Measurements from ENCODE around the gene NR2C1.

DNA sequence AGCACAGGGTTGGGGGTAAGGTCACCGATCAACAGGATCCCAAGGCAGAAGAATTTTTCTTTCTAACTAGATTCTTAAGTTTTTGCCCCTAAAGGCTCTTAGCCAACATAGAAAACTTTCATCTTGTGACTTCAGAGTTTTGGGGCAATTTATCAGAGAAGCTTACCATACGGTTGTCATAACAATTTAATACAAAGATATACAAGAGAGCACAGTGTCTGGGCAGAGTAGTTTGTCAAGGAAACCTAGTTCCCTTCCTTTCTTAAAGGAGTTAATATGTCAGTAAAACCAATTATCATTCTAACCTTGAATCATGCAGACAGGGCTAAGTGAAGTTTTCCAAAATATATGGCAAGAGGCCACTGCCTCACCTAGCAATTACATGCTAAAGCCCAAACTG lies 18.4 kb downstream of the NR2C1 start:
- TF ChIP-seq POLR2A (IDR thresholded peaks at IDR 0.05; ENCODE audit: low read depth, low read length) (no peak), PAX5 (IDR thresholded peaks at IDR 0.05; ENCODE audit: insufficient read depth, low read length, severe bottlenecking) (no peak), TAF1 (IDR thresholded peaks at IDR 0.05; ENCODE audit: low read depth, low read length) (no peak)

Measured in GM12891 (cell line).